Measurements from ENCODE around the gene SRPRA. TPM values are rescaled to one million over a fixed set of nuclear protein-coding genes. Genes with fewer than 3 reads are reported as not detected.

Gene SRPRA
- total RNA-seq, 1 experiment from 2014 or later = 57.1 TPM

DNA sequence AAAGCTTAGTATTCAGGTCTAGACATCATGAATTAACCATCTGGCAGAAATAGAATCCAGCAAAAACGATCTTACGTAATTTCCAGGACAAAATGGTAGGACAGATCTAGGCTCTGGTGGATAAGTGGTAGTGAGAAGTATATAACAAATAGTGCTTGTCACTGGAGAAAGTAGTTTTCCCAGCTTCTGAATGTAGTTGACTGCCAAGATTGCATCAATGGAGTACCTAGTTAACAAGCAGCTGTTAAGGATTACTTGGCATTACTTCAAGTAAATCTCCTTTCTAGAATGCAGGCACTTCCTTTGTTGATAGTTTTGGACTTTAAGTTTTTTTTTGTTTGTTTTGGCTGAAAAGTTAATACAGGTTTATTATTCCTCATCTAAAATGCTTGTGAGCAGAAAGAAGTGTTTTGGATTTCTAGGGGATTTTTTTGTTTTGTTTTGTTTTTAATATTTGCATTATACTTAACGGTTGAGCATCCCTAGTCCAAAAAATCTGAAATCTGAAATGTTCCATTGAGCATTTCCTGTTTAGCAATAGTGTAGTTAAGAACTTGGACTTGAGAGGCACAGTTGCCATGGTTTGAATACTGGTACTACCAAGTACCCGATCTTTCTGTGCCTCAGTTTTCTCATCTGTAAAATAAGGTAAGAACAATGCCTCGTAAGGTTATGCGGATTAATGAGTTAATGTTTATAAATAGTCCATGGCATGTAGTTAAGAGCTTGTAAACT lies 36.8 kb downstream of the SRPRA start:
- H3K4me2 ChIP-seq = no peak overlapping the region
- H3F3A ChIP-seq (ENCODE audit: insufficient read depth, low read depth) = no peaks in the 10 kb centered on the region
- DNase-seq = no peak
- no peaks in the 10 kb centered on the region for H3K9me3 ChIP-seq (ENCODE audit: insufficient read depth, low read depth)
- POLR2A ChIA-PET (ENCODE audit: unreplicated experiment) = interaction anchor here (0.7 kb wide), 2 partner anchors 20 to 349 kb away, joined by 3 to 4 read pairs; partner anchors contain the start of gene FAM118B
- no peaks in the 10 kb centered on the region for H3K79me2 ChIP-seq (ENCODE audit: low read depth)
- intact Hi-C loops (cut with micrococcal nuclease; ENCODE audit: unreplicated experiment) = no loop called here
- no peaks in the 10 kb centered on the region for H3K9me2 ChIP-seq (ENCODE audit: insufficient read depth)
- H3K4me3 ChIP-seq = no peak overlapping the region
- H3K27ac ChIP-seq = no peak overlapping the region
- no TSS peak for BruUV-seq (replicated peaks)
- no peak for TF ChIP-seq EZH2 (IDR thresholded peaks at IDR 0.05; ENCODE audit: low read depth)
- TF ChIP-seq, protein P1, sequence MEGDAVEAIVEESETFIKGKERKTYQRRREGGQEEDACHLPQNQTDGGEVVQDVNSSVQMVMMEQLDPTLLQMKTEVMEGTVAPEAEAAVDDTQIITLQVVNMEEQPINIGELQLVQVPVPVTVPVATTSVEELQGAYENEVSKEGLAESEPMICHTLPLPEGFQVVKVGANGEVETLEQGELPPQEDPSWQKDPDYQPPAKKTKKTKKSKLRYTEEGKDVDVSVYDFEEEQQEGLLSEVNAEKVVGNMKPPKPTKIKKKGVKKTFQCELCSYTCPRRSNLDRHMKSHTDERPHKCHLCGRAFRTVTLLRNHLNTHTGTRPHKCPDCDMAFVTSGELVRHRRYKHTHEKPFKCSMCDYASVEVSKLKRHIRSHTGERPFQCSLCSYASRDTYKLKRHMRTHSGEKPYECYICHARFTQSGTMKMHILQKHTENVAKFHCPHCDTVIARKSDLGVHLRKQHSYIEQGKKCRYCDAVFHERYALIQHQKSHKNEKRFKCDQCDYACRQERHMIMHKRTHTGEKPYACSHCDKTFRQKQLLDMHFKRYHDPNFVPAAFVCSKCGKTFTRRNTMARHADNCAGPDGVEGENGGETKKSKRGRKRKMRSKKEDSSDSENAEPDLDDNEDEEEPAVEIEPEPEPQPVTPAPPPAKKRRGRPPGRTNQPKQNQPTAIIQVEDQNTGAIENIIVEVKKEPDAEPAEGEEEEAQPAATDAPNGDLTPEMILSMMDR (conservative IDR thresholded peaks at IDR 0.05) = no peak
- H3K27me3 ChIP-seq (ENCODE audit: insufficient read depth, low read depth) = no peaks in the 10 kb centered on the region
- H2AFZ ChIP-seq = no peak overlapping the region
- H3K36me3 ChIP-seq (ENCODE audit: low read depth) = no peaks in the 10 kb centered on the region
- no peaks in the 10 kb centered on the region for H3K4me1 ChIP-seq (replicated peaks; ENCODE audit: insufficient read depth)
- H4K20me1 ChIP-seq (ENCODE audit: insufficient read depth) = no peaks in the 10 kb centered on the region
- CTCF ChIA-PET = no interaction called here

DNA sequence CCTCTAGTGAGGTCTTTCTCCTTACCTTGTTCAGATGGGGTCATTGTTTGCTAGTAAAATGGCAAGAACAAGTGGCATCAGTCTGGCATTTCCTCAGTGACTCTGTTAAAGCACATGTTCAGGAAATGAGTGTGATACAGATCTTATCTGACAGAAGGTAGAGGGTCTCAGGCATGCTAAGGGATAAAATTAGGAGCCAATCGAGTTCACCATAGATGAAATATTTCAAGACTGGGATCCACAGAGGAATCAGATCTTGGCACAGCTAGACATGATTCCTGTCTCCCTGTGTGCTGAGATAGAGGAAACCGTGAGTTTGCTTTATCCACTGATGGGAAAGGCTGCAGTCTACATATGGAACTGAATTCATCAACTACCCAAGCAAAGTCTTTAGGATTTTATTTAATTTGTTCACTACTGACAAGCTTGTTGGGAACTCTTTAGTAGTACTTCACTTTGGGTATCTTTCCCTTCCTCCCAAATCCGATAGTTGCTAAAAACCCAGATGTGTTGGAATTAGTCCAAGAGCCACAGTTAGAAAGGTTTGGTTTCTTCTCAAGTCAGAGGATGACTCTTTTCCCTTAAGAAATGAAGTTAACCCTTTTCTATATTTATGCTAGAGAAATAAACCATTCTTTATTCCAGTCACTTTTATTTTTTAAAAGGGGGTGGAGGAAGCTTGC lies 38.7 kb downstream of the SRPRA start:
- H2AFZ ChIP-seq = no peak overlapping the region
- intact Hi-C loops (cut with micrococcal nuclease; ENCODE audit: unreplicated experiment) = no loop called here
- TF ChIP-seq, protein P1 (conservative IDR thresholded peaks at IDR 0.05) = no peak
- TF ChIP-seq EZH2 (IDR thresholded peaks at IDR 0.05; ENCODE audit: low read depth) = no peak
- DNase-seq = no peak
- POLR2A ChIA-PET (ENCODE audit: unreplicated experiment) = interaction anchor here (0.6 kb wide), 1 partner anchor 34 kb away, joined by 5 read pairs; no protein-coding TSS in a partner anchor
- no peak overlapping the region for H3K27ac ChIP-seq
- H3K79me2 ChIP-seq (ENCODE audit: low read depth) = 0 out of 2 replicates have a peak, but pooled peaks cover 3% of the 10 kb centered on the region
- no peaks in the 10 kb centered on the region for H4K20me1 ChIP-seq (ENCODE audit: insufficient read depth)
- H3K9me2 ChIP-seq (ENCODE audit: insufficient read depth) = no peaks in the 10 kb centered on the region
- CTCF ChIA-PET = no interaction called here
- no peak overlapping the region for H3K4me3 ChIP-seq
- no TSS peak for BruUV-seq (replicated peaks)
- no peaks in the 10 kb centered on the region for H3K27me3 ChIP-seq (ENCODE audit: insufficient read depth, low read depth)
- H3K4me1 ChIP-seq (replicated peaks; ENCODE audit: insufficient read depth) = no peaks in the 10 kb centered on the region
- H3F3A ChIP-seq (ENCODE audit: insufficient read depth, low read depth) = no peaks in the 10 kb centered on the region
- no peak overlapping the region for H3K4me2 ChIP-seq
- H3K9me3 ChIP-seq (ENCODE audit: insufficient read depth, low read depth) = no peaks in the 10 kb centered on the region
- H3K36me3 ChIP-seq (ENCODE audit: low read depth) = no peaks in the 10 kb centered on the region

DNA sequence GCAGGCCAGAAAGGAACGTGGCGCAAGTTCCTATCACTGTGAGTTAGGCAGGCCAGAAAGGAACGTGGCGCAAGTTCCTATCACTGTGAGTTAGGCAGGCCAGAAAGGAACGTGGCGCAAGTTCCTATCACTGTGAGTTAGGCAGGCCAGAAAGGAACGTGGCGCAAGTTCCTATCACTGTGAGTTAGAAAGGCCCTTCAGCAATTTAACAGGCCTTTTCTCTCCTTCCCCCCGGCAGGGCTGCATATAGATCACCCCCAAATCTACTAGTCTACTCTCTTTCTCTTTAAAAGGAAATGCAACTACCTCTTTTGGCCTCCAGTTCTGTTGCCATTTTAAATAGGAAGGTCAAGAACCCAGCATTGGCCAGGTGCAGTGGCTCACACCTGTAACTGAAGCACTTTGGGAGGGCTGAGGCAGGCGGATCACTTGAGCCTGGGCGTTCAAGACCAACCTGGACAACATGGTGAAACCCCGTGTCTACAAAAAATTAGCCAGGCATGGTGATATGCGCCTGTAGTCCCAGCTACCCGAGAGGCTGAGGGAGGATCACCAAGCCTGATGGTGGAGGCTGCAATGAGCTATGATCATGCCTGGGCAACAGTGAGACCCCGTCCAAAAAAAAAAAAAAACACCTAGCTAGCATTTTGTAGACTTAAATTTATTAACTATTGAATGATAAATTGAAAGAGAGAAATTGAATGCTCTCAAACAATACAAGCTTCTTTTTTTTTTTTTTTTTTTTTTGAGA lies 42.2 kb downstream of the SRPRA start:
- Histone ChIP-seq H3K36me3 (ENCODE audit: low read depth) (no peaks in the 10 kb centered on the region), H3K4me2 (no peak overlapping the region), H3K4me1 (replicated peaks; ENCODE audit: insufficient read depth) (no peaks in the 10 kb centered on the region), H4K20me1 (ENCODE audit: insufficient read depth) (no peaks in the 10 kb centered on the region), H3K9me2 (ENCODE audit: insufficient read depth) (no peaks in the 10 kb centered on the region), H3K9me3 (ENCODE audit: insufficient read depth, low read depth) (no peaks in the 10 kb centered on the region), H3K27ac (no peak overlapping the region), H3K79me2 (ENCODE audit: low read depth) (0 out of 2 replicates have a peak, but pooled peaks cover 3% of the 10 kb centered on the region), H3K27me3 (ENCODE audit: insufficient read depth, low read depth) (no peaks in the 10 kb centered on the region), H3K4me3 (no peak overlapping the region), H2AFZ (no peak overlapping the region), H3F3A (ENCODE audit: insufficient read depth, low read depth) (no peaks in the 10 kb centered on the region)
- TF ChIP-seq, protein P1 (conservative IDR thresholded peaks at IDR 0.05) = no peak
- no peak for TF ChIP-seq EZH2 (IDR thresholded peaks at IDR 0.05; ENCODE audit: low read depth)
- ChIA-PET POLR2A (ENCODE audit: unreplicated experiment) (no interaction called here), CTCF (interaction anchor here (0.6 kb wide), 1 partner anchor 631 kb away, joined by 3 read pairs; no protein-coding TSS in a partner anchor)
- no peak for DNase-seq
- intact Hi-C loops (cut with micrococcal nuclease; ENCODE audit: unreplicated experiment) = no loop called here
- no TSS peak for BruUV-seq (replicated peaks)

Measured in PC-9 (cell line).